ENCODE data around the gene FAM204A. TPM values are rescaled to one million over a fixed set of nuclear protein-coding genes. Genes with fewer than 3 reads are reported as not detected.

The FAM204A gene
- total RNA-seq, 6 experiments from 2014 or later = 50.8 to 69.4 (median 60.6) TPM

DNA sequence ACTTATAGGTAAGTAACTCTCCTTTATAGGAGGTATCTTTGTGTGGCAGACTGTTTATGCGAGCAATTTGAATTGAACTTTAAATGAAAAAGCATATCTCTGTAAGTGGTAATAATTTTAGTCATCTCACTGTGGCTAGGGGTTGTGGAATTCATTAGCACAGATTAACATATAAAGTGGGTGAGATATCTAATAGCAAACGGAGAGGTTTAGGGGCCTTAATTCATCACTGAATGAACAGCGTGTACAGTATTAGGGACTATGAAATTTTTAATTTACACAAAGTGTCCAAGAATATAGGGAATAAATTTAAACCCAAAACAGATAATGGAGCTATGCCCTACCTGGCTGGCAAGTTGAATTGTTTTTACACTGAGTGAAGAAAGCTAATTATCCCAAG is 15.7 kb upstream of the FAM204A start:
- Mint-ChIP-seq H3K36me3 (ENCODE audit: low read depth) (no peaks in the 10 kb centered on the region), H3K4me1 (ENCODE audit: low read depth) (no peaks in the 10 kb centered on the region), H3K27ac (no peak overlapping the region), H3K9me3 (no peaks in the 10 kb centered on the region), H3K4me3 (no peak overlapping the region), H3K27me3 (ENCODE audit: insufficient read depth) (peaks cover 5% of the 10 kb centered on the region)
- no peak for DNase-seq
- TF ChIP-seq, protein P1, sequence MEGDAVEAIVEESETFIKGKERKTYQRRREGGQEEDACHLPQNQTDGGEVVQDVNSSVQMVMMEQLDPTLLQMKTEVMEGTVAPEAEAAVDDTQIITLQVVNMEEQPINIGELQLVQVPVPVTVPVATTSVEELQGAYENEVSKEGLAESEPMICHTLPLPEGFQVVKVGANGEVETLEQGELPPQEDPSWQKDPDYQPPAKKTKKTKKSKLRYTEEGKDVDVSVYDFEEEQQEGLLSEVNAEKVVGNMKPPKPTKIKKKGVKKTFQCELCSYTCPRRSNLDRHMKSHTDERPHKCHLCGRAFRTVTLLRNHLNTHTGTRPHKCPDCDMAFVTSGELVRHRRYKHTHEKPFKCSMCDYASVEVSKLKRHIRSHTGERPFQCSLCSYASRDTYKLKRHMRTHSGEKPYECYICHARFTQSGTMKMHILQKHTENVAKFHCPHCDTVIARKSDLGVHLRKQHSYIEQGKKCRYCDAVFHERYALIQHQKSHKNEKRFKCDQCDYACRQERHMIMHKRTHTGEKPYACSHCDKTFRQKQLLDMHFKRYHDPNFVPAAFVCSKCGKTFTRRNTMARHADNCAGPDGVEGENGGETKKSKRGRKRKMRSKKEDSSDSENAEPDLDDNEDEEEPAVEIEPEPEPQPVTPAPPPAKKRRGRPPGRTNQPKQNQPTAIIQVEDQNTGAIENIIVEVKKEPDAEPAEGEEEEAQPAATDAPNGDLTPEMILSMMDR (IDR thresholded peaks at IDR 0.05) = no peak

DNA sequence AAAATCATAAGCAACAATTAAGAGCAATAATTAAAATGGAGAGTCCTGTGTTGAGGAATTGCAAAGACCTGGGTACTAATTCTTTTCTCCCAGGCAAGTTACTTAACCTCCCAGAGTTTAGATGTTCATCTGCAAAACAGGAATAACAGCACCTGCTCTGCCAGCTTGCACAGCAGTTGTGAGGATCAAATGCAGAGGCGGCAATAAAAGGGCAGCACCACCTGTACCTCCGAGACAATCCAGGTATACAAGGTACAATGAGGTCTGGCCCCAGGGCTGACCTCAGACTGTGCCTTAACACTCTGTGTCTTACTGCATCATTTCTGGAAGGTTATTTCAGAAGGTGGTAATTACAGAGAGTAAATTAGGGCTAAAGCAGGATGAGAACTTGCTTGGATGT is 14.5 kb upstream of the FAM204A start:
- TF ChIP-seq, protein P1 (IDR thresholded peaks at IDR 0.05) = no peak
- no peak overlapping the region for H3K4me3 Mint-ChIP-seq
- no peaks in the 10 kb centered on the region for H3K9me3 Mint-ChIP-seq

DNA sequence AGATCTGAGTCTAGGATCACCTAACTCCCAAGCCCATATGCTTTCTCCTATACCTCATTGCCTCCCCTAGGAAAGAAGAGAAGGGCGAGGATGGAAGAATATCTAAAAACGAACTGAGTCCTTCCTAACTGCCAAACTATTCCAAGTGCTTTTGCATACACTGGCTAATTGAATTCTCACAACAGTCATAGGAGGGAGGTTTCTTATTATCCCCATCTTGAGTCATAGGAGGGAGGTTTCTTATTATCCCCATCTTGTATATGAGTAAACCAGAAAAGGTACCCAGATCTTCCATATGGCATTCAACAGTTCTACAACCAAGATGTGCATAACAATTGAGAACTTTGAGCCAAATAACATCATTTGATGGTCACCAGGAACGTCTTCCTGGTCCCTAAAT is 13.1 kb upstream of the FAM204A start:
- no peak for DNase-seq
- TF ChIP-seq, protein P1 (IDR thresholded peaks at IDR 0.05) = no peak
- no peak overlapping the region for H3K4me3 Mint-ChIP-seq
- H3K36me3 Mint-ChIP-seq (ENCODE audit: low read depth) = no peaks in the 10 kb centered on the region
- H3K27ac Mint-ChIP-seq = no peak overlapping the region
- H3K9me3 Mint-ChIP-seq = no peaks in the 10 kb centered on the region
- H3K4me1 Mint-ChIP-seq (ENCODE audit: low read depth) = no peaks in the 10 kb centered on the region
- peaks cover 5% of the 10 kb centered on the region for H3K27me3 Mint-ChIP-seq (ENCODE audit: insufficient read depth)

More for the DNA sequence above, 14.5 kb upstream of the FAM204A start:
- H3K27ac Mint-ChIP-seq = no peak overlapping the region
- peaks cover 3% of the 10 kb centered on the region for H3K27me3 Mint-ChIP-seq (ENCODE audit: insufficient read depth)
- no peaks in the 10 kb centered on the region for H3K36me3 Mint-ChIP-seq (ENCODE audit: low read depth)
- DNase-seq = no peak
- H3K4me1 Mint-ChIP-seq (ENCODE audit: low read depth) = no peaks in the 10 kb centered on the region

DNA sequence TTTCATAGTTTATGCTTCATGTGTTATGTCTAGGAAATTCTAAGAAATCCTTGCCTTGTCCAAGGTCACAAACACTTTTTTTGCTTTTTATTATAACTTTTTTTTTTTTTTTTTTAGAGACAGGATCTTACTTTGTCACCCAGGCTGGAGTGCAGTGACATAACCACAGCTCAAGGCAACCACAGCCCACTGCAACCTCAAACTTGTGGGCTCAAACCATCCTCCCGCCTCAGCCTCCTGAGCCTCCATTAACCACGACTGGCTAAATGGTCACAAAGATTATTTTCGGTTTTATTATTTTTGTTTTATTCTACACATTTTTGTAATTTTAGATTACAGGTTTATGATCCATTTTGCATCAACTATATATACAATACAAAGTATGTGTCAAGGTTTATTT is 7.1 kb upstream of the FAM204A start:
- Mint-ChIP-seq H3K4me3 (no peak overlapping the region), H3K27ac (no peak overlapping the region), H3K36me3 (ENCODE audit: low read depth) (no peaks in the 10 kb centered on the region), H3K27me3 (ENCODE audit: insufficient read depth) (peaks cover 2% of the 10 kb centered on the region), H3K4me1 (ENCODE audit: low read depth) (no peaks in the 10 kb centered on the region), H3K9me3 (no peaks in the 10 kb centered on the region)
- TF ChIP-seq, protein P1 (IDR thresholded peaks at IDR 0.05) = no peak
- DNase-seq = no peak

DNA sequence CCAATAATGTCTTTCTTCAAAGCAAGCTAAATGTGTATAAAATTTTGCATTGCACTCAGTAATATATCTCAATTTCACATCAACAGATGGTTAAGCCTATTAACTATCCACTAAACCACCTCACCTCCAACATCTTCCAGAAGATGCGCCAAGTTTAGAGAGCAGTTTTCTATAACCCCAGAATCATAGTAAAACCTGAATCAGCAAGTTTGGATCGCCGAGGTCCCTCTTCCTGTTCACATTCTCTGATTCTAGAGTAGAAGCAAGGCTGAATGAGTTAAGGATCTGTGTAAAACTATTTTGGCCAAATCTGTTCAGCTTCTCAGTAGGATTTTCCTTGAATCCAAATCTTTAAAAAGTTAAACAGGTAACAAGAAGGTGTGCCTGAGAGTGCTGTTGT is 1.4 kb upstream of the FAM204A start:
- no peak for DNase-seq
- H3K27ac Mint-ChIP-seq = peak overlapping the region; percentile 94; the same call in 1 of the 2 replicates
- TF ChIP-seq, protein P1 (IDR thresholded peaks at IDR 0.05) = no peak
- H3K27me3 Mint-ChIP-seq (ENCODE audit: insufficient read depth) = no peaks in the 10 kb centered on the region; the same call in 1 of the 2 replicates
- H3K4me3 Mint-ChIP-seq = no peak overlapping the region
- H3K9me3 Mint-ChIP-seq = no peaks in the 10 kb centered on the region
- H3K36me3 Mint-ChIP-seq (ENCODE audit: low read depth) = no peaks in the 10 kb centered on the region
- peaks cover 36% of the 10 kb centered on the region for H3K4me1 Mint-ChIP-seq (ENCODE audit: low read depth)

DNA sequence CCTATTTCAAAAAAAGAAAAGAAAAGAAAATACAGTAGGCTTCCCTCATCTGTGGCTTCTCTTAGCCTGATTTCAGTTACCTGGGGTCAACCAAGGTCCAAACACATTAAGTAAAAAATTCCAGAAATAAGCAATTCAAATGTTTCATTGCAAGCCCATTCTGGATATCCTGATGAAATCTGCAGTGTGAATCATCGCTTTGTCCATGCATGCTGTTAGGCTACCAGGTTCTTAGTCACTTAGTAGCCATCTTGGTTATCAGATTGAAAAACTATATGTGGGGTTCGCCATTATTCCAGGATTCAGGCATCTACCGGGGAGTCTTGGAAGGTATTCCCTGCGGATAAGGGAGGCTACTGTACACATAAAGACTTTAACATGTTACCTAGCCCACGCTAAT is 991 bp upstream of the FAM204A start:
- Mint-ChIP-seq H3K9me3 (no peaks in the 10 kb centered on the region), H3K4me1 (ENCODE audit: low read depth) (peaks cover 36% of the 10 kb centered on the region), H3K27ac (peak overlapping the region; percentile 94), H3K27me3 (ENCODE audit: insufficient read depth) (no peaks in the 10 kb centered on the region; the same call in 1 of the 2 replicates), H3K36me3 (ENCODE audit: low read depth) (no peaks in the 10 kb centered on the region), H3K4me3 (peak overlapping the region; percentile 93)
- TF ChIP-seq, protein P1 (IDR thresholded peaks at IDR 0.05) = no peak
- DNase-seq = peak; percentile 46
